ENCODE results near the gene NBPF14. TPM values are rescaled to one million over a fixed set of nuclear protein-coding genes. Genes with fewer than 3 reads are reported as not detected.
"Not testable (repeated sequence)": the region's sequence is repeated elsewhere in the genome, so short reads cannot be mapped to it uniquely, and the experiment has no call there.

NBPF14 gene
- total RNA-seq, 2 experiments from 2014 or later = 14.9 to 15.3 TPM

GRCh38 chr1:148522561-148523204 is 73.1 kb downstream of the NBPF14 start:
- not testable (repeated sequence) for H3K4me1 Mint-ChIP-seq (ENCODE audit: low read depth); H3K36me3 Mint-ChIP-seq (ENCODE audit: low read depth); H3K27me3 Mint-ChIP-seq (ENCODE audit: low read depth); H3K9me3 Mint-ChIP-seq
- Mint-ChIP-seq H3K27ac (peak overlapping the region; percentile 98), H3K4me3 (peak overlapping the region; percentile 86)
- DNase-seq = peak; percentile 97
- CTCF ChIA-PET = interaction anchor here (0.8 kb wide), 1 partner anchor 150 kb away, joined by 3 read pairs; no protein-coding TSS in a partner anchor
- intact Hi-C loops (cut with micrococcal nuclease) = loop anchor here (1.0 kb wide), 2 partner anchors 120 to 134 kb away; no protein-coding TSS in a partner anchor

- H3K36me3 Mint-ChIP-seq (ENCODE audit: low read depth); H3K4me1 Mint-ChIP-seq (ENCODE audit: low read depth); CTCF ChIA-PET; H3K27me3 Mint-ChIP-seq (ENCODE audit: low read depth); H3K9me3 Mint-ChIP-seq: not testable (repeated sequence)
- Mint-ChIP-seq H3K4me3 (peak overlapping the region; percentile 86), H3K27ac (peak overlapping the region; percentile 98)
- peak; percentile 90 for DNase-seq
- intact Hi-C loops (cut with micrococcal nuclease) = loop anchor here (1.0 kb wide), 2 partner anchors 120 to 134 kb away; no protein-coding TSS in a partner anchor
These were observed 73.7 kb downstream of the NBPF14 start for GRCh38 chr1:148522072-148522471.

- CTCF ChIA-PET = interaction anchor here (0.6 kb wide), 1 partner anchor 143 kb away, joined by 3 read pairs; no protein-coding TSS in a partner anchor
- H3K27ac Mint-ChIP-seq; intact Hi-C loops (cut with micrococcal nuclease): not testable (repeated sequence)
These were observed 81.5 kb downstream of the NBPF14 start for GRCh38 chr1:148514310-148514709.

GRCh38 chr1:148512571-148513184 is 83.1 kb downstream of the NBPF14 start:
- H3K4me1 Mint-ChIP-seq (ENCODE audit: low read depth) = peaks cover 18% of the 10 kb centered on the region
- H3K9me3 Mint-ChIP-seq; H3K4me3 Mint-ChIP-seq; H3K27ac Mint-ChIP-seq; H3K27me3 Mint-ChIP-seq (ENCODE audit: low read depth); intact Hi-C loops (cut with micrococcal nuclease); CTCF ChIA-PET; DNase-seq; H3K36me3 Mint-ChIP-seq (ENCODE audit: low read depth): not testable (repeated sequence)

More at GRCh38 chr1:148514310-148514709, 81.5 kb downstream of the NBPF14 start:
- H3K27me3 Mint-ChIP-seq (ENCODE audit: low read depth); H3K4me3 Mint-ChIP-seq; H3K9me3 Mint-ChIP-seq; H3K36me3 Mint-ChIP-seq (ENCODE audit: low read depth); DNase-seq: not testable (repeated sequence)
- peaks cover 16% of the 10 kb centered on the region for H3K4me1 Mint-ChIP-seq (ENCODE audit: low read depth)

- H3K27me3 Mint-ChIP-seq (ENCODE audit: low read depth); H3K4me1 Mint-ChIP-seq (ENCODE audit: low read depth); H3K9me3 Mint-ChIP-seq; H3K36me3 Mint-ChIP-seq (ENCODE audit: low read depth); CTCF ChIA-PET; intact Hi-C loops (cut with micrococcal nuclease); DNase-seq; H3K27ac Mint-ChIP-seq; H3K4me3 Mint-ChIP-seq: not testable (repeated sequence)
These were observed 101.9 kb downstream of the NBPF14 start for GRCh38 chr1:148493933-148494332.

GRCh38 chr1:148483029-148483428 is 112.8 kb downstream of the NBPF14 start, which contains the start of gene PPIAL4G:
Gene PPIAL4G (minus strand): TSS chr1:148483302. CDS start chr1:148483252, 50 bp downstream.
- DNase-seq; intact Hi-C loops (cut with micrococcal nuclease); H3K9me3 Mint-ChIP-seq; H3K36me3 Mint-ChIP-seq (ENCODE audit: low read depth); CTCF ChIA-PET; H3K4me1 Mint-ChIP-seq (ENCODE audit: low read depth); H3K4me3 Mint-ChIP-seq; H3K27me3 Mint-ChIP-seq (ENCODE audit: low read depth); H3K27ac Mint-ChIP-seq: not testable (repeated sequence)

Other genes starting within 250 kb of the NBPF14 start
- gene PPIAL4G, start 112.7 kb downstream of the NBPF14 start, total RNA-seq = under 1 TPM; 0.10 to 0.12 TPM
- gene NUDT4B, start 152.8 kb upstream of the NBPF14 start, total RNA-seq = not detected
- 10 to 100 TPM; 18.4 to 19.9 TPM for gene PDE4DIP, start 248.4 kb upstream of the NBPF14 start, total RNA-seq

All from activated naive CD4-positive, alpha-beta T cell treated with anti-CD3 and anti-CD28 coated beads for 36 hours (primary cell).